HG03159 (cell line): ENCODE measurements around the gene MRPL14.
"Not testable (repeated sequence)": the region's sequence is repeated elsewhere in the genome, so short reads cannot be mapped to it uniquely, and the experiment has no call there.

Experiments used
- ATAC-seq: cut with Tn5 transposase; IDR thresholded peaks from one replicate; pipeline ENCODE4 v1.9.1; 2021; ENCODE audit warnings: mild to moderate bottlenecking, moderate library complexity; ENCODE audit not compliant: unreplicated experiment

Gene MRPL14

GRCh38 chr6:44102527-44102926 is 24.7 kb downstream of the MRPL14 start:
- ATAC-seq: no peak

- no peak for ATAC-seq
Observed at GRCh38 chr6:44101832-44102231, 25.4 kb downstream of the MRPL14 start.

DNA sequence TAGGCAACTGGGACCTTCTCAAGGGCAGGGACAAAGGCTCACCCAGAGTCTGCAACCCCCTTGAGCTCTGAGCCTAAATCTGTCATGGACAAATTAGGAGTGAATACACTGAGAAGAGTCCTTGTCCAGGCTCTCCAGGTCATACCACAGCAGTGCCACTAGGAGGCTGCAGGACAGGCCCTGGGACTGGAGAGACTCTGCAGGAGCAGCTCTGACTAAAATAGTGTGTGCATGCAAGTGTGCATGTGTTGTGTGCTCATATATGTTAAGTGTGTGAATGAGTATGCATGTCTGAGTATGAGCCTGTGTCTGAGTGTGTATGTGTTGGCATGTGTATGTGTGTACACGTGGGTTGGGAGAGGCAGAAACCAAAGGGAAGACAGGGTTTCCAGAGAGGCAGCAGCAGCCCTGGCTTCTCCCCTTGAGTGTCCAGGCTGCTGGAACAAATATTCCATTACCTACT is 27.1 kb downstream of the MRPL14 start:
- ATAC-seq: no peak

GRCh38 chr6:44099192-44099591 is 28.1 kb downstream of the MRPL14 start:
- no peak for ATAC-seq

GRCh38 chr6:44097782-44098317 is 29.4 kb downstream of the MRPL14 start:
- ATAC-seq: no peak

DNA sequence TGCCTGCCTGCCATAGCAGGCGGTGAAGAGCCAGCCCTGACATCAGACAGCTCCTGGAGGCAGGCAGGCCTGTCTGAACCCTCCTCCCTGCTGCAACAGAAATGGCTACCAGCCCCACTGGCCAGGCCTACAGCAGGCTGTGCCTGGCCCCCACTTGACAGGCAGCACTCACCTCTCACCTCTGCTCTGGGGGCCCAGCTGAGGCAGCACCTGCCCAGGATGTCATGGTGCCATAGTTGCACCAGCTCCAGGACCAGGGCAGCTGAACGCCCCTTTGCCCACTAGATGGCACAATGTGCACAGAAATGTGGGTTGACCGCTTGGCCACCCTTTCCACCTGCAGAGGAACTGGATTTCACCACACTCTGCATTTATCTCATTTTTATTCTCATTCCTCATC is 30.6 kb downstream of the MRPL14 start:
- ATAC-seq: no peak

DNA sequence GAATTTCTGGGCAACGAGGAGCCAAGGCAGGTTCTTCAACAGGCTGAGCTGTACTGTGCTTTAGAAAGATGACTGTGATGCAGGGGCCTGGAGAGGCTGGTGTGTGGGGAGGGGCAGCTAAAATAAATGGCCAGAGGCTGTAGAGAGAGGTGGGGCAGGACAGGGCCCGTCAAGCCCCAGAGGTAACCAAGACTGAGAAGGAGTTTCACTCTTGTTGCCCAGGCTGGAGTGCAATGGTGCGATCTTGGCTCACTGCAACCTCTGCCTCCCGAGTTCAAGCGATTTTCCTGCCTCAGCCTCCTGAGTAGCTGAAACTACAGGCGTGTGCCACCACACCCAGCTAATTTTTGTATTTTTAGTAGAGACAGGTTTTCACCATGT is 32.0 kb downstream of the MRPL14 start:
- ATAC-seq: not testable (repeated sequence)

DNA sequence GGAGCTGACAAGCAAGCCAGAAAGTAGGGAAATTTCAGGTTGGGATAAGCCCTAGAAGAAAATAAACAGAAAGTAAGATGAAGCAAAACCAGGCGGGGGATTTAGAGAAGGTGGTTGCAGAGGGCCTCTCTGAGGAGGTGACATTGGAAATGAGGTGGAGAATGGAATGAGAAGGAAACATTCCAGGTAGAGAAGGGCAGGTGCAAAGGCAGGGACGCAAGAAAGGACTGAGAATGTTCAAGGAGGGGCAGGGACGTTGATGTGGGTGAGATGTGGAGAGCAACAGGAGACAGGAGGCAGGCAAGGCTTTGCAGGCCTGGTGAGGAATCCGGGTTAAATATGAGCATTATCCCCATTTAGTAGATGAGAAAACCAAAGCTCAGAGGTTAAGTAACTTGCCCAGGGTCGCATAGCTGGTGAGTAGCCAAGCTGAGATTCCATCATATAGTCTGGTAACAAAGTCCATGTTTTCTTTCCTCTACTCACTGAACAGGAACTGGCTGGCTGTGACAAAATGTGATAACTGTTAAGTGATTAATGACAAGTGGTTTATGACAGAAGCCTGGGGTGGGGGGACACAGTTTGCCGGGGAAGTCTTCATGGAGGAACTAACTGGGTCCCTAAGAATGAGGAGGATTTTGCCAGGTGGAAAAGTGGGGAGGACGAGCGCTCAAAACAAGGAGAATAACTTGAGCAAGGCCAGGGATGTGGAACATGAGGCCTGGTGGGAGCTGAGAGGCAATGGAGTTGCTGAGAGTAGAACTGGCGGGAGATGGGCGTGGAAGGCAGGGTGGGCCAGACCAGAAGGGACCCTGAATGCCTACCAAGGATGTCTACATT is 32.6 kb downstream of the MRPL14 start:
- ATAC-seq: no peak

GRCh38 chr6:44093750-44094402 is 33.4 kb downstream of the MRPL14 start:
- no peak for ATAC-seq

- ATAC-seq: no peak
Observed at GRCh38 chr6:44093066-44093465, 34.2 kb downstream of the MRPL14 start.

- no peak for ATAC-seq
Observed at GRCh38 chr6:44091981-44092884, 35.0 kb downstream of the MRPL14 start.

DNA sequence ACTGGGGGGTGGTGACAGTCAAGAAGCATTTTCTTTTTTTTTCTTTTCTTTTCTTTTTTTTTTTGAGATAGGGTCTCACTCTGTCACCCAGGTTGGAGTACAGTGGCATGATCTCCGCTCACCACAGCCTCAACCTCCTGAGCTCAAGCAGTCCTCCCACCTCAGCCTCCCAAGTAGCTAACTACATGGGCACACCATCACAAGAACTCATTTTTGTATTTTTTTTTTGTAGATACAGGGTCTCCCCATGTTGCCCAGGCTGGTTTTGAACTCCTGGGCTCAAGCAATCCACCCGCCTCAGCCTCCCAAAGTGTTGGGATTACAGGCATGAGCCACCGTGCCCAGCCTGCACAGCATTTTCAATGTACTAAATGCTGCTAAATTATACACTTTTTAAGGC is 35.9 kb downstream of the MRPL14 start:
- not testable (repeated sequence) for ATAC-seq

- no peak for ATAC-seq
Observed at GRCh38 chr6:44090465-44090864, 36.8 kb downstream of the MRPL14 start.

DNA sequence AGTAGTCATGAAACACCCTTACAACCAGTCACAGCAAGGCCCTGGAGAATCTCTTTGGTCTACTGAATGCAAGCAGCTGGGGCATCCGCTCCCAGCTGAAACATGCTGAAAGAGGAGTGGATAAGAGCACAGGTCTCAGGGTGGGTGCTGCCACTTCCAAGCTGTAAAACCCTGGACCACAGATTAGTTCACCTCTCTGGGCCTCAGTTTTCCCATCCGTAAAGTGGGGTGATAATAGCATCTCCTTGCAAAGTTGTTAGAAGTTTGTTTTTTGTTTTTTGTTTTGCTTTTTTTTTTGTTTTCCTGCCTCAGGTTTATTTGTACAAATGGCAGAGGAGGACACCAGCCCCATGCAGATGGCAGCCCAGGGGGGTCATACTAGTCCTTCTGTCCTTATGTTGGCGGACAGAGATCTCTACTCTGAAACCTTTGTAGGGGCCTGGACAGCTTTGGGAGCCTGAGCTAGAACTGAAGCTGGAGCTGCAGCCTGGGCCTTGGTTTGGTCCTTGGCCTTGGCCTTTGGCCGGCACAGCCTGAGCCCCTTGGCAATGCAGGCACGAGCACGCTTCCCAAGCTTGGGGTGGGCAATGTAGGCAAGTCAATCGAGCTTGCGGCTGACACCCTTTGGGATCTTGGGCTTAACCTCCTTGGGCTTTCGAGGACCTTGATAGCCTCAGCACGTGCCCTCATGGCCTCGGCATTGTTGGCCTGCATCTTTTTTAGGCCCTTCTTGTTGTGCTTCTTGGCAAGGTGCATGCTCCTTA is 38.2 kb downstream of the MRPL14 start:
- no peak for ATAC-seq

- ATAC-seq: no peak
Observed at GRCh38 chr6:44087623-44088022, 39.6 kb downstream of the MRPL14 start.

GRCh38 chr6:44086931-44087574 is 40.2 kb downstream of the MRPL14 start:
- no peak for ATAC-seq

DNA sequence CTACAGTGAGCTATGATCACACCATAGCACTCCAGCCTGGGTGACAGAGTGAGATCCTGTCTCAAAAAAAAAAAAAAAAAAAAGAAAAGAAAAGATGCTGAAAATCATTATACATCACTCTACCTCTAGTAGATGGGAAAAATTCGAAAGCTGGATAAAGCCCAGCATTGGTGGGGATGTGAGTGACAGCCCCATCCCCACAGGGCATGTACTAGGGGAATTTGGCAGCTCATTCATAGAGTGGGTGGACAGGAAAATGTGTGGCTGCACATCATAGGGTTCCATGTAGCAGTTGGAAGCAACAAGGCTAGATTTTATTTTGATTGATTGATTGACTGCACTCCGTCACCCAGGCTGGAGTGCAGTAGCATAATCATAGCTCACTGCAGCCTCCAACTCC is 42.0 kb downstream of the MRPL14 start:
- ATAC-seq: no peak

DNA sequence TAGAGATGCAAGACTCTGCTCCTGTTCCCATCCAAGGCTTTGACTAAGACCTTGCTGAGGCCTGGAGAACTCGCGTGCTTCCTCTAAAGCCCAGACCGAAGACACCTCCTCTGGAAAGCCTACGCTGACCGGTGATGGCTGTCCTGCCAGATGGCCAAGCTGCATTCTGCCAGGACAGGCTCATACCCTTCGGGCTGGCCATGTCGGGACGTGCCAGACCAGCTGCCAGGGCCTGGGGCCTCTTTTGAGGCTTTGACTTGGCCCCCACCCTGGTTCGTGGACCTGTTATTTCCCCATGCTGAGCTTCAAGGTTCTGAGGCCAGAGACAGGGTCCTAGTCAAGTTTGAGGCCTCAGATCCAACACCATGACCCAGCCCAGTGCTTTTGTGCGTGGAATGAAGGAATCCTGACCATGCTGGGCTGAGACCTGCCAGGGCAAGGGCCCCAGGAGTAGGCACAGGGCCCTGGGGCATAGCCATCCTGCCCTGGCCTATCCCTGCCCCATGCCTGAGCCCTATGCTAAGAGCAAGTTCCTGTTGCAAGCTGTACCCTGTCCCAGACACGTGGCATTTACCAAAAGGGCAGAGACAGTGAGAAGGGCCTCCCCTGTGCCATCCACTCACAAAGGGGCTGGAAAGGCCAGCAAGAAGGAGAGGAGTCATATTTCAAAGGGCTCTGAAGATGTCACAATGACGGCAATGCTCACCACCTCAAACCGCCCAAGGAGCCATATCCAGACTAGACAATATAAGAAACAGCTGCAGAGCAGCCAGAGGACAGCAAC is 42.8 kb downstream of the MRPL14 start:
- ATAC-seq: no peak

GRCh38 chr6:44082872-44083321 is 44.4 kb downstream of the MRPL14 start:
- ATAC-seq: no peak
